SK-N-SH (cell line): ENCODE measurements around the gene COX10. TPM values are rescaled to one million over a fixed set of nuclear protein-coding genes. Genes with fewer than 3 reads are reported as not detected.

Experiments used
- CTCF ChIA-PET: fragments of 300-600, 350-600 bp; formaldehyde crosslinking; extraction: SDS; loops from one replicate; lab custom pipeline; 2021; lab: Yijun Ruan, JAX
- POLR2A ChIA-PET: fragments of 350-600 bp; sonication (Branson Sonifier 250); formaldehyde crosslinking; extraction: SDS; loops from one replicate; lab custom pipeline; 2020; ENCODE audit warnings: antibody characterized with exemption, inconsistent platforms; lab: Yijun Ruan, JAX
- DNase-seq: peaks from one replicate; pipeline ENCODE4 v3.0.0; 2012
- H2AFZ ChIP-seq: fragments of 200-600 bp; sonication (generic); 2 replicates; pipeline ENCODE4 v1.8.1; 2016; ENCODE audit warnings: antibody characterized with exemption, mild to moderate bottlenecking, low read depth
- H3F3A ChIP-seq: fragments of 200-600 bp; sonication (generic); replicated peaks from 2 replicates; pipeline ENCODE3; 2016; ENCODE audit warnings: antibody characterized with exemption, mild to moderate bottlenecking; ENCODE audit not compliant: insufficient read depth
- H3K27ac ChIP-seq, 2 experiments: fragments of 200-500 bp in 1 of 2; fragments of 200-600 bp in 1 of 2; sonication (Bioruptor generic) in 1 of 2; sonication (generic), shearing (Covaris generic) in 1 of 2; 2 replicates each; pipeline versions ENCODE4 v1.5.1 to v1.6.1; 2014 to 2016; ENCODE audit warnings: low read depth in 2 of 2, inconsistent platforms in 1 of 2, low read length in 1 of 2, mild to moderate bottlenecking in 1 of 2, mixed read lengths in 1 of 2
- H3K27me3 ChIP-seq: fragments of 200-600 bp; sonication (generic), shearing (Covaris generic); 2 replicates; pipeline ENCODE4 v1.6.1; 2016; ENCODE audit warnings: mixed run types; ENCODE audit not compliant: insufficient read depth
- H3K36me3 ChIP-seq, 2 experiments: fragments of 200-500 bp in 1 of 2; fragments of 200-600 bp in 1 of 2; sonication (Bioruptor generic) in 1 of 2; sonication (generic) in 1 of 2; replicated peaks in 1 of 2; 2 replicates each; pipeline versions ENCODE3 to v1.5.1; 2014 to 2016; ENCODE audit warnings: low read length in 1 of 2, mild to moderate bottlenecking in 1 of 2; ENCODE audit not compliant: insufficient read depth in 2 of 2, control insufficient read depth in 1 of 2
- H3K4me1 ChIP-seq, 2 experiments: fragments of 200-500 bp in 1 of 2; fragments of 200-600 bp in 1 of 2; sonication (Bioruptor generic) in 1 of 2; sonication (generic), shearing (Covaris generic) in 1 of 2; 2 replicates each; pipeline versions ENCODE4 v1.5.1 to v1.6.1; 2014 to 2016; ENCODE audit warnings: low read depth in 1 of 2, low read length in 1 of 2, mixed run types in 1 of 2; ENCODE audit not compliant: insufficient read depth in 2 of 2, control insufficient read depth in 1 of 2
- H3K4me2 ChIP-seq: fragments of 200-600 bp; sonication (generic), shearing (Covaris generic); 2 replicates; pipeline ENCODE4 v1.6.1; 2017; ENCODE audit warnings: mixed run types
- H3K4me3 ChIP-seq, 2 experiments: fragments of 200-500 bp in 1 of 2; fragments of 200-600 bp in 1 of 2; sonication (Bioruptor generic) in 1 of 2; sonication (generic), shearing (Covaris generic) in 1 of 2; 2 replicates each; pipeline versions ENCODE4 v1.5.1 to v1.8.1; 2014 to 2016; ENCODE audit warnings: low read depth in 2 of 2, inconsistent platforms in 1 of 2, low read length in 1 of 2, mild to moderate bottlenecking in 1 of 2, mixed read lengths in 1 of 2, moderate library complexity in 1 of 2
- H3K79me2 ChIP-seq: fragments of 200-600 bp; sonication (generic); 2 replicates; pipeline ENCODE4 v1.8.1; 2017; ENCODE audit warnings: mild to moderate bottlenecking; ENCODE audit not compliant: insufficient read depth
- H3K9ac ChIP-seq: fragments of 200-600 bp; sonication (generic); 2 replicates; pipeline ENCODE4 v1.6.1; 2017; ENCODE audit warnings: mixed run types
- H3K9me2 ChIP-seq: fragments of 200-600 bp; sonication (generic); 2 replicates; pipeline ENCODE4 v1.6.1; 2017; ENCODE audit warnings: mixed run types
- H3K9me3 ChIP-seq: fragments of 200-600 bp; sonication (generic); 2 replicates; pipeline ENCODE4 v1.6.1; 2017; ENCODE audit warnings: mixed run types, mild to moderate bottlenecking, moderate library complexity
- H4K20me1 ChIP-seq: fragments of 200-600 bp; sonication (generic); 2 replicates; pipeline ENCODE4 v1.6.1; 2017; ENCODE audit warnings: mild to moderate bottlenecking, mixed run types; ENCODE audit not compliant: insufficient read depth
- CHD2 ChIP-seq: fragments of 150-350 bp; IDR thresholded peaks from 2 replicates; pipeline ENCODE4 v1.6.1; 2018; ENCODE audit warnings: low read length; ENCODE audit not compliant: partially characterized antibody
- CTCF ChIP-seq: fragments of 200-600 bp; sonication (generic); IDR thresholded peaks from 2 replicates; pipeline ENCODE4 v1.6.1; 2017; ENCODE audit warnings: antibody characterized with exemption, mild to moderate bottlenecking, moderate library complexity
- EP300 ChIP-seq, 2 experiments: IDR thresholded peaks; 2 replicates each; pipeline versions ENCODE4 v1.4.0 to v1.6.1; 2012; ENCODE audit warnings: borderline replicate concordance in 1 of 2, low read depth in 1 of 2, low read length in 1 of 2
- FOXJ3 ChIP-seq: sonication (generic); formaldehyde crosslinking; IDR thresholded peaks from 2 replicates; pipeline ENCODE4 v1.5.1; 2020; ENCODE audit warnings: mild to moderate bottlenecking, missing genetic modification reagents
- FOXM1 ChIP-seq: IDR thresholded peaks from 2 replicates; pipeline ENCODE4 v1.4.0; 2012; ENCODE audit warnings: low read depth, mild to moderate bottlenecking
- JUND ChIP-seq: IDR thresholded peaks from 2 replicates; pipeline ENCODE4 v1.4.0; 2012
- NRF1 ChIP-seq: IDR thresholded peaks from 2 replicates; pipeline ENCODE4 v1.6.1; 2012; ENCODE audit warnings: low read depth, mild to moderate bottlenecking, low read length
- RAD21 ChIP-seq: IDR thresholded peaks from 2 replicates; pipeline ENCODE4 v1.6.1; 2012; ENCODE audit warnings: mild to moderate bottlenecking, low read length
- REST ChIP-seq: IDR thresholded peaks from 2 replicates; pipeline ENCODE4 v1.6.1; 2012; ENCODE audit warnings: mild to moderate bottlenecking, low read depth, low read length, moderate library complexity
- RFX5 ChIP-seq: IDR thresholded peaks from 2 replicates; pipeline ENCODE4 v1.6.1; 2012; ENCODE audit warnings: mild to moderate bottlenecking, improper control_type of control experiment, low read length
- RXRA ChIP-seq: IDR thresholded peaks from 2 replicates; pipeline ENCODE4 v1.4.0; 2012; ENCODE audit warnings: low read depth, mild to moderate bottlenecking, borderline replicate concordance
- SMC3 ChIP-seq: IDR thresholded peaks from 2 replicates; pipeline ENCODE4 v1.6.1; 2012; ENCODE audit warnings: low read depth, low read length, improper control_type of control experiment
- TCF12 ChIP-seq: IDR thresholded peaks from 2 replicates; pipeline ENCODE4 v1.4.0; 2012
- TEAD4 ChIP-seq: IDR thresholded peaks from 2 replicates; pipeline ENCODE4 v1.4.0; 2012; ENCODE audit warnings: mild to moderate bottlenecking, borderline replicate concordance; ENCODE audit not compliant: insufficient read depth
- USF1 ChIP-seq: IDR thresholded peaks from 2 replicates; pipeline ENCODE4 v1.4.0; 2012; ENCODE audit warnings: low read depth, borderline replicate concordance
- USF2 ChIP-seq: fragments of 150-350 bp; IDR thresholded peaks from 2 replicates; pipeline ENCODE4 v1.6.1; 2017; ENCODE audit warnings: antibody characterized with exemption, low read length, low read depth, borderline replicate concordance
- ZBTB33 ChIP-seq: IDR thresholded peaks from 2 replicates; pipeline ENCODE4 v1.4.0; 2012; ENCODE audit warnings: low read depth, borderline replicate concordance
- WGBS: methylation state at CpG from one replicate; pipeline ENCODE4 v1.1.6; 2017; ENCODE audit warnings: low lambda C conversion rate; 5-methylcytosine and 5-hydroxymethylcytosine counted together
- polyA plus RNA-seq, 3 experiments: library from polyadenylated mRNA; depleted of rRNA; stranded (reverse); fragments of >200 nt; gene quantifications; 2 replicates each; pipeline ENCODE4 v1.2.3, GENCODE V29; 2012

The COX10 gene
- polyA plus RNA-seq, 1 of the 3 experiments (the other 2 are of a cell fraction), result 8.7 TPM

GRCh38 chr17:14201021-14201987 is 132.0 kb downstream of the COX10 start:
- Histone ChIP-seq H3K9me3 (no peaks in the 10 kb centered on the region), H3F3A (no peaks in the 10 kb centered on the region), H3K4me2 (no peak overlapping the region), H4K20me1 (no peaks in the 10 kb centered on the region), H3K36me3 (peaks cover 0 to 2% of the 10 kb centered on the region in 2 experiments), H2AFZ (no peak overlapping the region), H3K79me2 (no peaks in the 10 kb centered on the region), H3K9me2 (no peaks in the 10 kb centered on the region), H3K27me3 (no peaks in the 10 kb centered on the region), H3K4me1 (peaks cover 0 to 21% of the 10 kb centered on the region in 2 experiments; a peak in 2 of 4 replicates), H3K4me3 (no peak overlapping the region), H3K9ac (no peak overlapping the region), H3K27ac (no peak overlapping the region)
- TF ChIP-seq RAD21 (no peak), TEAD4 (no peak), CHD2 (no peak), SMC3 (no peak), RXRA (no peak), RFX5 (no peak), ZBTB33 (no peak), TCF12 (no peak), JUND (no peak), EP300 (IDR thresholded peaks at IDR 0.05; ENCODE audit: borderline replicate concordance in 1 of 2, low read depth in 1 of 2, low read length in 1 of 2) (no peak), USF1 (no peak), FOXJ3 (no peak), NRF1 (no peak), FOXM1 (no peak)
- CTCF ChIA-PET, result no interaction called here
- POLR2A ChIA-PET, result no interaction called here
- DNase-seq, result no peak
- 91% methylated on average over 10 of the region's 10 CpGs for WGBS

GRCh38 chr17:14201988-14202380 is 132.7 kb downstream of the COX10 start:
- H3K4me3 ChIP-seq, result no peak overlapping the region
- H4K20me1 ChIP-seq, result no peaks in the 10 kb centered on the region
- H3F3A ChIP-seq, result no peaks in the 10 kb centered on the region
- H3K9me2 ChIP-seq, result no peaks in the 10 kb centered on the region
- H3K9me3 ChIP-seq, result no peaks in the 10 kb centered on the region
- no peak overlapping the region for H3K9ac ChIP-seq
- WGBS, result 97% methylated on average over 4 of the region's 4 CpGs
- no peak overlapping the region for H3K27ac ChIP-seq
- H3K36me3 ChIP-seq, result peaks cover 0 to 5% of the 10 kb centered on the region in 2 experiments
- no peak for DNase-seq
- no peak overlapping the region for H3K4me2 ChIP-seq
- H3K4me1 ChIP-seq, result peaks cover 0 to 18% of the 10 kb centered on the region in 2 experiments; a peak in 2 of 4 replicates
- POLR2A ChIA-PET, result no interaction called here
- H3K27me3 ChIP-seq, result no peaks in the 10 kb centered on the region
- no peak overlapping the region for H2AFZ ChIP-seq
- CTCF ChIA-PET, result no interaction called here
- no peaks in the 10 kb centered on the region for H3K79me2 ChIP-seq
- TF ChIP-seq USF2 (no peak), FOXJ3 (no peak), CTCF (no peak), CHD2 (no peak), REST (no peak)
